Activated CD4-positive, alpha-beta T cell treated with anti-CD3 and anti-CD28 coated beads, Interleukin-2, amount 50 U/mL, for 24 hours (primary cell): ENCODE data around the gene RAB3A.

ENCODE experiments used
- DNase-seq, 2 donors: peaks; one replicate each; pipeline ENCODE4 v3.0.0-alpha.2; 2020; ENCODE audit warnings: low read depth in 1 of 2, low spot score in 1 of 2

The RAB3A gene

GRCh38 chr19:18203863-18204393, at the start of gene RAB3A:
Gene RAB3A, minus strand, starts transcription at chr19:18204042. Its CDS starts 1,302 bp downstream, at chr19:18202740.
- DNase-seq, result peak; percentile 97 to 99

GRCh38 chr19:18253130-18253529, 49.3 kb upstream of the RAB3A start:
- no peak for DNase-seq

- no peak for DNase-seq
Observed at GRCh38 chr19:18252370-18252717, 48.5 kb upstream of the RAB3A start.

GRCh38 chr19:18251587-18252369, 47.9 kb upstream of the RAB3A start:
- DNase-seq, result peak; percentile 77 to 78

- no peak for DNase-seq
Observed at GRCh38 chr19:18249834-18250233, 46.0 kb upstream of the RAB3A start.

- DNase-seq, result no peak
Observed at GRCh38 chr19:18245297-18245696, 41.5 kb upstream of the RAB3A start.

- DNase-seq, result no peak
Observed at GRCh38 chr19:18239303-18239702, 35.5 kb upstream of the RAB3A start.

- no peak for DNase-seq
Observed at GRCh38 chr19:18234194-18234593, 30.4 kb upstream of the RAB3A start.

- peak in 1 of 2 donors; percentile 23 for DNase-seq
Observed at GRCh38 chr19:18233224-18233825, 29.5 kb upstream of the RAB3A start.

- DNase-seq, result no peak
Observed at GRCh38 chr19:18232540-18233223, 28.8 kb upstream of the RAB3A start.

GRCh38 chr19:18231775-18232174, 27.9 kb upstream of the RAB3A start:
- no peak for DNase-seq

GRCh38 chr19:18230941-18231734, 27.3 kb upstream of the RAB3A start:
- no peak for DNase-seq

- no peak for DNase-seq
Observed at GRCh38 chr19:18229915-18230314, 26.1 kb upstream of the RAB3A start.

- DNase-seq, result no peak
Observed at GRCh38 chr19:18229474-18229873, 25.6 kb upstream of the RAB3A start.

- no peak for DNase-seq
Observed at GRCh38 chr19:18227781-18228271, 24.0 kb upstream of the RAB3A start.

GRCh38 chr19:18226956-18227780, 23.3 kb upstream of the RAB3A start:
- DNase-seq, result no peak

GRCh38 chr19:18225702-18226468, 22.0 kb upstream of the RAB3A start, which contains the start of gene PDE4C:
Gene PDE4C, minus strand, starts transcription at chr19:18226438. Its CDS starts 23 bp downstream, at chr19:18226415.
- no peak for DNase-seq

GRCh38 chr19:18225355-18225701, 21.5 kb upstream of the RAB3A start:
- DNase-seq, result no peak
